Muscle of arm (tissue), 12 donors: Measurements from ENCODE around the gene FAM111B. TPM values are rescaled to one million over a fixed set of nuclear protein-coding genes. Genes with fewer than 3 reads are reported as not detected.
"Not testable (repeated sequence)": the region's sequence is repeated elsewhere in the genome, so short reads cannot be mapped to it uniquely, and the experiment has no call there.

ENCODE experiments used
- DNase-seq: peaks from one replicate; pipeline ENCODE4 v3.0.0-alpha.2; 2013
- polyA plus RNA-seq, 12 donors: library from polyadenylated mRNA; unstranded; fragments of 120-200 nt; gene quantifications; one replicate each; pipeline ENCODE4 v1.2.1, GENCODE V29; 2013; ENCODE audit not compliant: insufficient read length in 12 of 12

Gene FAM111B
- polyA plus RNA-seq, 12 donors: 5.5 to 16.8 (median 10.8) TPM; not detected in 1

- not testable (repeated sequence) for DNase-seq
Observed at GRCh38 chr11:59095972-59096575, 11.0 kb upstream of the FAM111B start.

GRCh38 chr11:59097113-59097708 lies 9.8 kb upstream of the FAM111B start:
- peak; percentile 44 for DNase-seq

- not testable (repeated sequence) for DNase-seq
Observed at GRCh38 chr11:59097938-59098337, 9.1 kb upstream of the FAM111B start.

DNA sequence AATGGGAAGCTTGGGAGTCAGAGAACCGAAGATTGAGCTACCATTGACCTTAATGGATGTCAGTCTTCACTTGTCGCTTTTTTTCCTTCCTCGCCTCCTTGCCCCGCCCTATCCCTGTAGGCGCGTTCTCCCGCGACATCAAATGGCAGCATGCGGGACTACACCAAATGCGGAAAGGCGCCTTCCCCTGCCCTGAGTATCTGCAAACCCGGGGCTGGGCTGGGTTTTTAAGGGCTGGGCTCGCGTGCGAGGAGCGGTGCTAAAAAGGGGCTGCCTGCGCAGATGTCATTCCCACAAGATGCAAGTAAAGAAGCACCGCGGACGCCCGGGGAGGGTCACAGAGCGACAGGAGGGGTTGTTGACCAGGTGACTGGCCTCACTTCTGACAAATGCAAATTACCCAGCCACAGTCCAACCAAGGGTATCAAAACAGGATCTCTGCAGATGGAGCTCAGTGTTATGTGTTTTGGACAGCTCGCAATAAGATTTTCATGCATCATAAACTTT lies 4.7 kb upstream of the FAM111B start:
- DNase-seq: peak; percentile 28

- not testable (repeated sequence) for DNase-seq
Observed at GRCh38 chr11:59107721-59108120, 684 bp downstream of the FAM111B start.

- no peak for DNase-seq
Observed at GRCh38 chr11:59112494-59112893, 5.5 kb downstream of the FAM111B start.

GRCh38 chr11:59114344-59114743 lies 7.3 kb downstream of the FAM111B start:
- DNase-seq: no peak

DNA sequence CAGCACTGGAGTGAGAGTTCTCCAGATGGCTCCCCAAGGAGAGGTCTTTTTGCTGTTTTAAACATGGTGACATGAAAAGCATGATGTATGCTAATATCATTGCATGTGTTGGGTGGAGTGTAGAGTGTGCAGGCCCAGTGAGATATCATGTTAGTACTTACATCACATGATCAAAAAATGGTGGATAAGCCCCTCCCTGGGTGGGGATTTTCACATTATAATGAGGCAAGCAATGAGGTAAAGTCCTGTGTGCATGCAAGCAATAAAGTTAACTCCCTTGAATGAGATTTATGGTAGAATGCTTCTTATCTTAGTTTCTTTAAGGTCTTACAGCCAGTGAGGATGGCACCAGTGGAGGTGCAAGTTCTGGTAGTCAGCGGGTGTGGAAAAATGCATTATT lies 8.5 kb downstream of the FAM111B start:
- no peak for DNase-seq

GRCh38 chr11:59117774-59118173 lies 10.7 kb downstream of the FAM111B start:
- no peak for DNase-seq

DNA sequence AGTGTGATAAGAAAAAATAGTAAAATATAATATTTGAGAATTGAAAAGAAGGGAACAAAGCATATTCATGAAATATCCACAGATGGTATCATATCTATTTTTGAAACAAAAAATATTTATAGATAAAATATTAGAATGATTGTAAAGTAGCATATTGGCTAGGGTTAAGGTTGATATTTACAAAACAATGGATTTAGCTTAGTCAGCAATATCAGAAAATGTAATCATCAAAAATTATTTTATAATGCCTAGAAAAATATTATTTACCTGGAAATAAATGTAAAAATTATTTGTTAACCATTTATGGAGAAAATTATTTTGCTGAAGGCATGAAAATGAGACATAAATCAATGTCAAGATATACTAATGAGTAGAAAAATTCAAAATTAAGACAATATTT lies 12.8 kb downstream of the FAM111B start:
- DNase-seq: no peak

- peak; percentile 74 for DNase-seq
Observed at GRCh38 chr11:59135648-59136461, 28.8 kb downstream of the FAM111B start.

DNA sequence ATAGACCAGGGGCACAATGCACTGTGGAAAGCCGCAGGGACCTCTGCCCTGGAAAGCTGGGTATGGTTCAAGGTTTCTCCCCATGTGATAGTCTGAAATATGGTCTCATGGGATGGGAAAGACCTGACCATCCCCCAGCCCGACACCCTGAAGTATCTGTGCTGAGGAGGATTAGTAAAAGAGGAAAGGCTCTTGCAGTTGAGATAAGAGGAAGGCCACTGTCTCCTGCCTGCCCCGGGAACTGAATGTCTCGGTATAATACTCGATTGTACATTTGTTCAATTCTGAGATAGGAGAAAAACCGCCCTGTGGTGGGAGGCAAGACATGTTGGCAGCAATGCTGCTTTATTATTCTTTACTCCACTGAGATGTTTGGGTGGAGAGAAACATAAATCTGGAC lies 29.5 kb downstream of the FAM111B start:
- DNase-seq: not testable (repeated sequence)

DNA sequence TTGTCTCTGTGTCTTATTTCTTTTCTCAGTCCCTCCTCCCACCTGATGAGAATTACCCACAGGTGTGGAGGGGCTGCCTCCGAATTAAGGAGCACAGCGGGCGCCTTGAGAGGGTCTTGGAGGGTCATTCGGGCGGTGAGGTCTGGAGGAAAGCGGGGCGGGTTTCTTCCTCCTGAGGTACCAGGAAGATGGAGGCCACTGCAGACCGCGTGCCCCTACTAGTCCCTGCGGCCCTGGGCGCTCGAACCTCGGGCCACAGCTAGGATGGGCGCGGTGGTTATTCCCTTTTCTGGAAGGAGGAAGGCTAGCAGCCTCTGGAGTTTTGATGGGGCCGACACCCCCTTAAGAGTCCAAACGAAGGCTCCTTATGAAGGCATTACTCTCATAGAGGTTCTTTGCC lies 30.2 kb downstream of the FAM111B start:
- DNase-seq: no peak

DNA sequence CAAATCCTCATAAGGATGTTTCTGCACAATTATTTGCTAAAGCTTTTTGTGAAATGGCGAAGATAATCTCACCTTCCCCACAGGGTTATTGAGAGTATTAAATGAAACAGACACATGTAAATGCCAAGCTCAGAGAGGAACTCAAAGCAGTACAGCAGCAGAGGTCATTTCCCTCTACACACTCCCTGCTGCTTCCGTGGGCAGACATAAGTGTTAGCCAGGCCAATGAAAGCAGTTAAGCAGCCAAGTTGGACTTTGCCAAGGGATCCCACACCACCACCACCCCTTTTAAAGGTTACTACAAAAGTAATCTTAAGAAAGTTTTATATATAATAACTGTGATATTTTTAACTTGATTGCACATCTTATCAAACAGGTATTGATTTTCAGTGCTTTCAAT lies 31.6 kb downstream of the FAM111B start:
- no peak for DNase-seq

DNA sequence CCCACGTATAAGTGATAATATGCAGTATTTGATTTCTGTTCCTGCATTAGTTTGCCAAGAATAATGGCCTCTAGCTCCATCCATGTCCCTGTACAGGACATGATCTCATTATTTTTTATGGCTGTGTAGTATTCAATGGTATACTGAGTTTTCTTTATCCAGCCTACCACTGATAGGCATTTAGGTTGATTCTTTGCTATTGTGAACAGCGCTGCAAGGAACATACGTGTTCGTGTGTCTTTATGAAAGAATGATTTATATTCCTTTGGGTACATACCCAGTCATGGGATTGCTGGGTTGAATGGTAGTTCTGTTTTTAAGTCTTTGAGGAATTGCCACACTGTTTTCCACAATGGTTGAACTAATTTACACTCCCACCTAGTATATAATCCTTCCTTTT lies 34.2 kb downstream of the FAM111B start:
- DNase-seq: no peak

DNA sequence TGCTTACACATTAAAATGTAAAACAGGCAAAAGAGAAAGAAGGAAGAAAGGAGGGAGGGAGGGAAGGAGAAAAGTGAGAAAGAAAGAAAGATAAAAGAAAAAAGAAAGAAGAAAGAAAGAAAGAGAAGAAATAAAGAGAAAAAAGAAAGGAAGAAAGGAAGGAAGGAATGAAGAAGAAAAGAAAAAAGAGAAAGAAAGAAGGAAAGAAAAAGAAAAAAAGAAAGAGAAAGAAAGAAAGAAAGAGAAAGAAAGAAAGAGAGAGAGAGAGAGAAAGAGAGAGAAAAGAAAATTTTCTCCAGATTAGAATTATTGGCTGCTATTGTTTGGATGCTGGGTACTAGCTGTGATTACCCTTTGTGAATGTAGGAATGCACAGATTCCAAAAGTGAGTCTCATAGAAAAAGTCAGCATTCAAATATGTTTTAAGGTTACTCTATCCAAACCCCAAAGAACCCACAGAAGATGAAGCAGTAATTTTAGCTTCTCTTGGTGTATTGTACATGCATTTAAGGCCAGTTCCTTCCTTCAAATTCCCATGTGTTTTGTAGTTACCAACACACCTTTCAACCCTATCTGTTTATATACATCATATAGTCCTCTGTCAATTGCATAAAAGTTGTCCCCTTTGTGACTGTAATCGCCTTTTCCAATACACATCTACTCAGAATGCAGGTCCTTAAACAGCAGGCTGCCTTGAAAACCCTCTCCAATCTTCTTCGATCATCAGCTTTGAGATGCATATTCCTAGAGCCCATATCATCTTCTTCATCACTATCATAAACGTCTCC lies 34.8 kb downstream of the FAM111B start:
- DNase-seq: no peak

DNA sequence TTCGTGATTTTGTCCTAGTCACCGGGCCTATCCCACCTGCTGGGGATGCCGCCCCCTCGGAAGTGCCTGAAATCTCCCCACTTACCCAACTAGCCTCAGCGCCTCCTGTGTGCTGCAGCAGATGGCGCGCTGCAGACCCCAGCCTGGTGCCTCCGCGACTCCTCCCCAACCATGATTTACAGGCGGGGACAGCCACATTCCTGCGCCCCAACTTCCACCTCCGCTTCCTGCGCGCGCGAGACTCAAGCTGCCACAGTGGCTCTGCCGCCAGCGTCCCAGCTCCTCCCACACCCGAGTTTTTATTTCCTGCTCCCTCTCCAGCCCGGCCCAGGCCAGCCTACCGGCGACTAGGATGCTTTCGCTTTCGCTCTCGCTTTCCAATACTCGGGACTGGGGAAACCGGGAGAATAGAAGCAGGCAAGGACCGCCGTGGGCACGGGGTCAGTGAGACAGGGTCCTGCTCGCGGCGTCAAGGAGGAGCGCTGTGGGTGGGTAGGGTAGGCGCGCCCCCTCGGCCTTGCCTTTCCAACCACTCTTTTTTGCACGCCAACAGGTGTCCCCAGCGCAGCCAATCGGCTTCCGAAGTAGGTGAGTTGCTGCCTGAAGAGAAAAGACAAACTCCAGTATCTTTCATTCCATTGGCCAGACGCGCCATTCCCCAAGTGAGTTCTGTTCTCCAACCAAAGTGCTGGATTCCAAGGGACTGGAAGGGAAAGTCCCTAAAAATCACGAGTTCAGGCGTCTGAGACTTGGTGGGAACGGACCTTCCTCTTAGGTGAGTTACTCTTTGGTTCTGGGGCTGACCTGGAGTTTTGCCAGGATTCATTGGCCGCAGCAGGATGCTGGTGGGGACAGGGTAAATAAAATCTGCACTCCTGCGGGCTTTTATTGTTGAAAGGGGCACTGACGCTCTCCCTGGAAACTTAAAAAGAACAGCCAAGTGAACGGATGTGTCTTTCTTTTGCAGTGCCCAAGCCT lies 35.8 kb downstream of the FAM111B start, which contains the start of gene FAM111A:
FAM111A (plus strand) TSS at position 327 of the 978 bp plus-strand sequence. CDS start 6,017 bp downstream, outside the sequence.
- peak; percentile 90 for DNase-seq

- no peak for DNase-seq
Observed at GRCh38 chr11:59144096-59144495, 37.1 kb downstream of the FAM111B start.

DNA sequence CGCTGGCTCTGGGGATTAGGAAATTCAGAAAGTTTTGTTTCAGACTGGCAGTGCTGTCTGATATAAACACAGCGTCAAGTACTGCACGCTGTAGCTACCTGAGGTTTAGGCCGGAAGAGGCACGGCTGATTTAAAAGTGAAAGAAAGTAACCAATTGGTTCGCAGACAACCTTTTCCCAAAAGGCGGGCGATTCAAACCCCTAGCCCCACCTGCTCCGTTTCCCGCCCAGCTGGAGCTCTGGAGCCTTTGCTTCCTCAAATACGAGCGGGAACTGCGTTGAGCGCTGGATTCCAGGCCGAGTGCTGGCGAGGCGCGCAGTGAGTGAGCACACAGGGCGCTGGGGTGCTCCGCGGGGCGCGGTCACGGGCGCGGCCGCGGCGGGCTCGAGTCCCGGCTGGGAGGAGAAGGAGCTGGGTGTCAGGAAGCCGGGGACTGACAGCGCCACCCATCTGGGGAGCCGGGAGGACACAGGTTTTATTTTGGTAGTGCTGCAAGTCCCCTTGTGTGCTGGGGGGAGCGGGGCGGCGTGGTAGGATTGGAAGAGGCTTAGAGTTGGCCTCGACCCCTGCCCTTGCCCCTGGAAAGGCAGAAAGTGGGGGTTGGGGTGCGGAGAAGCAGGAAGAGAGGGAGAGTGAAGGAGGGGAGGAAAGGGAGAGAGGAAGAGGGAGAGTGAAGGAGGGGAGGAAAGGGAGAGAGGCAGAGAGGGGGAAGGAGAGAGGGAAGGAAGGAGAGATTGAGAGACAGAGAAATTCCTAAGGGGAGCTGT lies 37.7 kb downstream of the FAM111B start:
- DNase-seq: peak; percentile 88

DNA sequence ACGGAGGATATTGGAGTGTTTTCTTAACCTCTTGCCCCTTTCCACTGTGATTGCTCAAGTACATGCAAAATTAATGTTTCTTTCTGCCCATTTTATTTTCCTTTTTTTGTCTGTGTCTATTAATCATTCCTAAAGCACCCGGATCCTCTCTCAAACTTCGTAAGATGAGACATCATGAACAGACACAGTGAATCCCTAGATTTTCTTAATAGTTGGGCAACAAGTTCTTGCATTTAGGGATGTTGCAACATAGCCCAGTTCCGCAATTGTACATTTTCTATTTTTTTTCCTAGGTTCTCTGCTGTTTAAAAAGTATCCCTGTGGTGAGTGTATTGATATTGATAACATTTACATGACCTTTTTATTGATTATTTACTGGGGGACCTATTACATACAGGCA lies 38.5 kb downstream of the FAM111B start:
- peak; percentile 7 for DNase-seq
